ENCODE results near the gene CRIP2.

The CRIP2 gene

GRCh38 chr14:105474483-105475268 lies at the start of gene CRIP2:
Gene CRIP2 (plus strand): TSS chr14:105474821. CDS start chr14:105474863, 42 bp downstream.
- peak within 1 kb of the TSS; percentile 61 for H3K4me3 ChIP-seq (ENCODE audit: insufficient read length, low read depth)
- peaks cover 30% of the 10 kb centered on the region for H3K4me1 ChIP-seq (ENCODE audit: insufficient read depth, insufficient read length)
- H3K9me3 ChIP-seq (ENCODE audit: insufficient read depth, low read length): no peaks in the 10 kb centered on the region
- H3K27me3 ChIP-seq (ENCODE audit: insufficient read depth, insufficient read length): no peaks in the 10 kb centered on the region
- peak within 1 kb of the TSS; percentile 85 for H3K9ac ChIP-seq (ENCODE audit: insufficient read length, low read depth)
- peaks cover 7% of the 10 kb centered on the region for H3K36me3 ChIP-seq (ENCODE audit: insufficient read depth, insufficient read length, low read length)
- DNase-seq (ENCODE audit: low read depth, low spot score): no peak
- no peak for TF ChIP-seq ZNF274 (IDR thresholded peaks at IDR 0.05; ENCODE audit: low read depth, low read length)
- TF ChIP-seq SUZ12 (IDR thresholded peaks at IDR 0.05; ENCODE audit: extremely low read depth, insufficient read depth, insufficient read length): no peak
- TF ChIP-seq YY1 (IDR thresholded peaks at IDR 0.05; ENCODE audit: insufficient read depth, insufficient read length): no peak

DNA sequence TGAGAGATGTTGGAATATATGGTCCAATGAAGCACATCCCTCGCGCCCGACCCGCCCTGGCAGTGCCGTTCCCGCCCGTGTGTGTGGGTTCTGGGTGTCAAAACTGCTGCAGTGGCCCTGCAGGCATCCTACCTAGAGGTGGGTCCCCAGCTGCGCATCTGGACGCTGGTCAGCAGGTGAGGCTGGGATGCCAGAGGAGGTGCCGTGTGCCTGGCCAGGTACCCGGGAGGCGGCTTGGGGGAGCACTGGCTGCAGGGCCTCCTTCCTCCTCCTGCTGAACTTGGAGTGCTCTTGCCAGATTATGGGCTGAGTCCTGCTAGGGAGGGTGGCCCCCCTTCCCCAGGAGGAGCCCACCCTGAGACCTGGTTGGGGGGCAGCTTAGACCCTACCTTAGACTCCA lies 49.8 kb upstream of the CRIP2 start:
- peaks cover 59% of the 10 kb centered on the region for H3K36me3 ChIP-seq (ENCODE audit: insufficient read depth, insufficient read length, low read length)
- no peak for DNase-seq (ENCODE audit: low read depth, low spot score)
- H3K4me3 ChIP-seq (ENCODE audit: insufficient read length, low read depth): no peak overlapping the region
- H3K9ac ChIP-seq (ENCODE audit: insufficient read length, low read depth): no peak overlapping the region
- no peak for TF ChIP-seq ZNF274 (IDR thresholded peaks at IDR 0.05; ENCODE audit: low read depth, low read length)
- H3K9me3 ChIP-seq (ENCODE audit: insufficient read depth, low read length): no peaks in the 10 kb centered on the region
- H3K27me3 ChIP-seq (ENCODE audit: insufficient read depth, insufficient read length): no peaks in the 10 kb centered on the region
- H3K4me1 ChIP-seq (ENCODE audit: insufficient read depth, insufficient read length): peaks cover 14% of the 10 kb centered on the region

DNA sequence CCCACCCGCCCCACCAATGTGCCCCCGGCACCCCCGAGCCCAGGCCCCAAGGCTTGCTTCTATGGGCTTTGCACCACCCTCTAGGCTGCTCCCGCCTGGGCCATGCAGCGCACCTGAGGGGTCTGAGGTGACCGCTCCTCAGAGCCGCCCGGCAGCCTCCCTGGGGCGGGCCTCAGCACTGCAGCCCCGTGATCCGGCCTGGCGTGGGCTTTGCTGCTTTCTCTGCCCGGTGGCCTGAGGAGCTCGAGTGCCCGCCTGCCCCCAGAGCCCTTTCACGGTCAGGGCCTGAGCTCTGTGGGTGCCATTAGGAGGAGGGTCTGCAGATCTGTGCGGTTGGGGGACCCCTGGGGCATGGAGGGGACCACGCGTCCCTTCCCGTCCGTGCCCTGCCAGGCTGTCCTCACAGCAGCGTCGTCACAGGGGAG lies 48.8 kb upstream of the CRIP2 start:
- no peak for DNase-seq (ENCODE audit: low read depth, low spot score)
- Histone ChIP-seq H3K27me3 (ENCODE audit: insufficient read depth, insufficient read length) (no peaks in the 10 kb centered on the region), H3K4me3 (ENCODE audit: insufficient read length, low read depth) (no peak overlapping the region), H3K36me3 (ENCODE audit: insufficient read depth, insufficient read length, low read length) (peaks cover 67% of the 10 kb centered on the region), H3K9me3 (ENCODE audit: insufficient read depth, low read length) (no peaks in the 10 kb centered on the region), H3K9ac (ENCODE audit: insufficient read length, low read depth) (no peak overlapping the region), H3K4me1 (ENCODE audit: insufficient read depth, insufficient read length) (peaks cover 14% of the 10 kb centered on the region)
- TF ChIP-seq SUZ12 (IDR thresholded peaks at IDR 0.05; ENCODE audit: extremely low read depth, insufficient read depth, insufficient read length) (no peak), ZNF274 (IDR thresholded peaks at IDR 0.05; ENCODE audit: low read depth, low read length) (no peak), YY1 (IDR thresholded peaks at IDR 0.05; ENCODE audit: insufficient read depth, insufficient read length) (no peak)

- H3K36me3 ChIP-seq (ENCODE audit: insufficient read depth, insufficient read length, low read length): peaks cover 63% of the 10 kb centered on the region
- peaks cover 10% of the 10 kb centered on the region for H3K4me1 ChIP-seq (ENCODE audit: insufficient read depth, insufficient read length)
- H3K9ac ChIP-seq (ENCODE audit: insufficient read length, low read depth): no peak overlapping the region
- no peak for DNase-seq (ENCODE audit: low read depth, low spot score)
- no peaks in the 10 kb centered on the region for H3K9me3 ChIP-seq (ENCODE audit: insufficient read depth, low read length)
- no peaks in the 10 kb centered on the region for H3K27me3 ChIP-seq (ENCODE audit: insufficient read depth, insufficient read length)
- no peak overlapping the region for H3K4me3 ChIP-seq (ENCODE audit: insufficient read length, low read depth)
- no peak for TF ChIP-seq ZNF274 (IDR thresholded peaks at IDR 0.05; ENCODE audit: low read depth, low read length)
- no peak for TF ChIP-seq SUZ12 (IDR thresholded peaks at IDR 0.05; ENCODE audit: extremely low read depth, insufficient read depth, insufficient read length)
- TF ChIP-seq YY1 (IDR thresholded peaks at IDR 0.05; ENCODE audit: insufficient read depth, insufficient read length): no peak
Measured at GRCh38 chr14:105426416-105427130, 48.0 kb upstream of the CRIP2 start.

DNA sequence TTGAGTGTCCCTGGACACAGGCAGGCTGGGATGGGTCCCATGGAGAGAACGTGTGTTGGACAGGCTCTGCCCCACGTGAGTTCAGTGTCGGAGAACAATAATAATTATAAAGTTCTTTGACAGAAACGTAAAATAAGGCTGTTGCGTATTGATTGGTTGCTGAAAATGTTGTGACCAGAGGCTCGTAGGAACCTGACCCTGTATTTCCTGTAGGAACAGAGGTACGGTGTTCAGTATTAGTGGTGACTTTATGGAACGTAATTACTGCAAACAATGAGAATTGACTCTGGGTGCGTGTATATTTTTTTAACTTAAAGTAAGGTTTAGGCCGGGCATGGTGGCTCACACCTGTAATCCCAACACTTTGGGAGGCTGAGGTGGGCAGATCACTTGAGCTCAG lies 47.2 kb upstream of the CRIP2 start:
- peaks cover 54% of the 10 kb centered on the region for H3K36me3 ChIP-seq (ENCODE audit: insufficient read depth, insufficient read length, low read length)
- TF ChIP-seq SUZ12 (IDR thresholded peaks at IDR 0.05; ENCODE audit: extremely low read depth, insufficient read depth, insufficient read length) (no peak), YY1 (IDR thresholded peaks at IDR 0.05; ENCODE audit: insufficient read depth, insufficient read length) (no peak), ZNF274 (IDR thresholded peaks at IDR 0.05; ENCODE audit: low read depth, low read length) (no peak)
- no peaks in the 10 kb centered on the region for H3K27me3 ChIP-seq (ENCODE audit: insufficient read depth, insufficient read length)
- H3K9me3 ChIP-seq (ENCODE audit: insufficient read depth, low read length): no peaks in the 10 kb centered on the region
- H3K9ac ChIP-seq (ENCODE audit: insufficient read length, low read depth): no peak overlapping the region
- DNase-seq (ENCODE audit: low read depth, low spot score): no peak
- no peak overlapping the region for H3K4me3 ChIP-seq (ENCODE audit: insufficient read length, low read depth)
- peaks cover 3% of the 10 kb centered on the region for H3K4me1 ChIP-seq (ENCODE audit: insufficient read depth, insufficient read length)

DNA sequence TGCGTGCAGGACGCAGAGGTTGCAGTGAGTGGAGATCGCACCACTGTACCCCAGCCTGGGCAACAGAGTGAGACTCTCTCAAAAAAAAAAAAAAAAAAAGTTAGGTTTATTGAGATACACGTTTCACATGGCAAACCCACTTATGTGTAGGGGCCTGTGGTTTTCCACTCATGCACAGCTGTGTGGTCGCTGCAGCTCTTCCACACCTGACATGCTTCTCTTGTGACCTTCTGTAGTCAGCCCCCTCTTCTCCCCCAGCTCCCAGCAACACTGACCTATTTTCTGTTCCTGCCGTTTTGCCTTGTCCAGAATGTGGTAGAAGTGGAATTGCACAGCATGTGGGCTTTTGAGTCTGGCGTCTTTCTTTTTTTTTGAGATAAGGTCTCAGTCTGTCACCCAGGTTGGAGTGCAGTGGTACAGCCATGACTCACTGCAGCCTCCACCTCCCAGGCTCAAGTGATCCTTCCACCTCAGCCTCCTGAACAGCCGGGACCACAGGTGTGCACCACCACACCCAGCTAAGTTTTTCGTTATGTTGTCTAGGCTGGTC lies 46.6 kb upstream of the CRIP2 start:
- no peaks in the 10 kb centered on the region for H3K27me3 ChIP-seq (ENCODE audit: insufficient read depth, insufficient read length)
- TF ChIP-seq YY1 (IDR thresholded peaks at IDR 0.05; ENCODE audit: insufficient read depth, insufficient read length): no peak
- TF ChIP-seq SUZ12 (IDR thresholded peaks at IDR 0.05; ENCODE audit: extremely low read depth, insufficient read depth, insufficient read length): no peak
- TF ChIP-seq ZNF274 (IDR thresholded peaks at IDR 0.05; ENCODE audit: low read depth, low read length): no peak
- H3K4me1 ChIP-seq (ENCODE audit: insufficient read depth, insufficient read length): no peaks in the 10 kb centered on the region
- H3K36me3 ChIP-seq (ENCODE audit: insufficient read depth, insufficient read length, low read length): peaks cover 51% of the 10 kb centered on the region
- H3K4me3 ChIP-seq (ENCODE audit: insufficient read length, low read depth): no peak overlapping the region
- no peak overlapping the region for H3K9ac ChIP-seq (ENCODE audit: insufficient read length, low read depth)
- H3K9me3 ChIP-seq (ENCODE audit: insufficient read depth, low read length): no peaks in the 10 kb centered on the region
- DNase-seq (ENCODE audit: low read depth, low spot score): no peak

- peaks cover 40% of the 10 kb centered on the region for H3K36me3 ChIP-seq (ENCODE audit: insufficient read depth, insufficient read length, low read length)
- no peak for DNase-seq (ENCODE audit: low read depth, low spot score)
- H3K4me1 ChIP-seq (ENCODE audit: insufficient read depth, insufficient read length): no peaks in the 10 kb centered on the region
- no peaks in the 10 kb centered on the region for H3K27me3 ChIP-seq (ENCODE audit: insufficient read depth, insufficient read length)
- TF ChIP-seq SUZ12 (IDR thresholded peaks at IDR 0.05; ENCODE audit: extremely low read depth, insufficient read depth, insufficient read length) (no peak), ZNF274 (IDR thresholded peaks at IDR 0.05; ENCODE audit: low read depth, low read length) (no peak), YY1 (IDR thresholded peaks at IDR 0.05; ENCODE audit: insufficient read depth, insufficient read length) (no peak)
- H3K4me3 ChIP-seq (ENCODE audit: insufficient read length, low read depth): no peak overlapping the region
- H3K9ac ChIP-seq (ENCODE audit: insufficient read length, low read depth): no peak overlapping the region
- no peaks in the 10 kb centered on the region for H3K9me3 ChIP-seq (ENCODE audit: insufficient read depth, low read length)
Measured at GRCh38 chr14:105430042-105430441, 44.6 kb upstream of the CRIP2 start.

All from NT2/D1 (cell line).